Stimulated activated CD4-positive, alpha-beta T cell treated with anti-CD3 and anti-CD28 coated beads, TNF-alpha, amount 100 ng/mL, for 48 hours (primary cell): ENCODE results near the gene NCAPD2.
A peak's percentile ranks its signal among the peaks of the same experiment; 100 is the strongest.
"Not testable (repeated sequence)": the region's sequence is repeated elsewhere in the genome, so short reads cannot be mapped to it uniquely, and the experiment has no call there.

Source experiments
- DNase-seq, 3 donors: peaks; one replicate each; pipeline ENCODE4 v3.0.0-alpha.2; 2020; ENCODE audit warnings: low read depth in 3 of 3

Gene NCAPD2

DNA sequence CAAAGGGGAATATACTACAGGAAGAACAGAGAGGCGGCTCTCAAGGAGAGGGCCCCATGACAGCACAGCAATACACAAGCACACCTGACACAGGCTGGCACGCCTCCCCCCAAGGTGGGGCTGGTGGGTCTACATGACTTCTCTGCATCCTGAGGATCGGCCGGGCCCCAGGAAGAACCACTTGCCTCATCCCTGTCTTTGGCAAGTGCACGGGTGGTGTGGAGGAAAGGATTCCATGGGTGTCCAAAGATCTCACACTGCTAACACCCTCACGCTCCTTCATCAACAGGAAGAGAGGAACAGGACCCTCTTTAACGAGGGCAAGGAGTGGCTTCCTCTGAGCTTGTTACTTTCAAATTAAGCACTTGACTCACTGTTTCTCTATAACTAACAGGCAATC, 30.7 kb upstream of the NCAPD2 start:
- no peak for DNase-seq

DNA sequence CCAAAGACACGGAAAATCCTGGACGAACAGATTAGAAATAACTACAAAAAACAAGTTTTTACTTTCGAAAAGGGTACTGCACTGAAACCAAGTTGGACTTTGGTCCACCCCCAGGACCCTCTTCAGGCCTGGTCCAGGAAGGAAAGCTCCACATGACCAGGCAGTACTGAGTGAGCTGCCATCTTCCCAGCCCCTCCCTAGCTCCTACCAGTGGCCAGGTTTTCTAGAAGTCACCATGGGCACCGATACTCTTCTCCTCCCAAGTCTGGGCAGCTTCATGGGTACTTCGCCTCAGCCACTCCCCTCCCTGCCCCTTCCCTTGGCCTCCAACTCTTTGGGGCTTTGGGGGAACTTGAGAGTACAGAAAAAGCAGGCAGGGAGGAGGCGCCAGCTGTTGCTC, 30.0 kb upstream of the NCAPD2 start:
- no peak for DNase-seq

DNA sequence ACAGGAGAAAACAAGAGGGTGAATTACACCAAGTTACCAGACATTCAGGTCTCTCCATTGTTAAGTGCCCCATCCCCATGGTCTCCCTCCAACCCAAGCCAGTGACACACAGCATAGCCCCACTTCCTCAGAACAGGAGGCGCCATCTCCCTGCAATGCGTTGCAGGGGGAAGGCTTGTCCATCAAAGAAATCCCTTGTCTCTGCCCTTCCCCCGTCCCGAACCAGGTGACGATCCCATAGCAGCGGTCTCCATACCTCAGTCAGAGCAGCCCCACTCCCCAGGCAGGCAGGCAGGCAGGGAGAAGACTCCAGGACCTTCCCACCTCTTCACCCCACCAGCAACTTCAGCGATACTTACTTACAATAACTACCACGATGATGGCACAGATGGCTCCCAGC, 29.4 kb upstream of the NCAPD2 start:
- no peak for DNase-seq

DNA sequence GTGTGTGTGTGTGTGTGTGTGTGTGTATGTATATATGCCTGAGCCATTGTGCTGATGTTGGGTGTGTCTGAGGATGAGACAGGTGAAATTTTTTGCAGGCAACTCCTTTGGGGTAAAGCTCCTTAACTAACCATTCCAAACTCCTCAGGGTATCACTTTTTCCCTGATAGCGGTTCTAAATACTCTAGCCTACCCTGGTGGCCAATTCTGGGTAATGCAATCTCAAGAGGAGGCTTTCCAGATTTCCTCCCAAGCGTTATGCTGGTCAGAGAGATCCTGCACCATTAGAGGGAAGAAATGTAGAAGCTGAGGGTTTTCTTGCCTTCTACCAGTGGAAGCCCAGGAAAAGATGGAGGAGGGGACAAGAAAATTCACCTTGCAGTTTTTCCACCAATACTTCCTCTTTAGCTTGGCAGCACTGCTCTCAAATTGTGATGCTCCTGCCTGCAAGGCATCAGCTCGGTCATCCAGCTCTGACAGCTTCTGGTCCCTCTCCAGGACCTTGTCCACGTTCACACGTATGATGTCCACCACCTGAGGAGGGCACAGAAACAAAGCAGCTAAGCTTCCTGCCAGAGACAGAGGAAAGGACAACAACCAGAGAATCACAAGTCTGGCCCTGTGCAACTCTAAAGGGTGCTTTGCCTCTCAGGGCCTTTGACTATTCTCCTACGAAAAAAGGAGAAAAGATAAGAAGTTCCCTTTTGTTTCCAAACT, 28.3 kb upstream of the NCAPD2 start:
- DNase-seq = no peak

DNA sequence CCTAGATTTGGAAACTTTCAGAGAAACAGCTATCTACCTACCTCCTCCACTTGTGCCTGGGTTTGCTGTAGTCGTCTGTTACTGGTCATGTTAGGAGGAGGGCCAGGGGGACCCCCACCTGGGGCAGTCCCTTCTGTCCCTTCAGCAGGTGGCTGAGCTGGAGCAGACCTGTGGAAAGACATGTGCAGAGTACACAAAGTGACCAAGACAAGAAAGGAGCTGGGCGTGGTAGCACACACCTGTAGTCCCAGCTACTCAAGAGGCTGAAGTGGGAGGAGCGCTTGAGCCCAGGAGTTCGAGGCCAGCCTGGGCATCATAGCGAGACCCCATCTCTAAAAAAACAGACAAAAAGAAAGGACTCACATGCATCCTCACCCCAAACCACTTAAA, 27.7 kb upstream of the NCAPD2 start:
- DNase-seq = no peak

DNA sequence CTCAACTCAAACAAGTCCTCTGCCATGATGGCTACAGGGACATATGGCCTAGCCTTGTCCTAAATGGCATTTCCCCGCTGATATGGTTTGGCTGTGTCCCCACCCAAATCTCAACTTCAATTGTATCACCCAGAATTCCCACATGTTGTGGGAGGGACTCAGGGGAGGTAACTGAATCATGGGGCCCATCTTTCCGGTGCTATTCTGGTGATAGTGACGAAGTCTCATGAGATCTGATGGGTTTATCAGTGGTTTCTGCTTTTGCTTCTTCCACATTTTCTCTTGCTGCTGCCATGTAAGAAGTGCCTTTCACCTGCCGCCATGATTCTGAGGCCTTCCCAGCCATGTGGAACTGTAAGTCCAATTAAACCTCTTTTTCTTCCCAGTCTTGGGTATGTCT, 27.2 kb upstream of the NCAPD2 start:
- DNase-seq = not testable (repeated sequence)

DNA sequence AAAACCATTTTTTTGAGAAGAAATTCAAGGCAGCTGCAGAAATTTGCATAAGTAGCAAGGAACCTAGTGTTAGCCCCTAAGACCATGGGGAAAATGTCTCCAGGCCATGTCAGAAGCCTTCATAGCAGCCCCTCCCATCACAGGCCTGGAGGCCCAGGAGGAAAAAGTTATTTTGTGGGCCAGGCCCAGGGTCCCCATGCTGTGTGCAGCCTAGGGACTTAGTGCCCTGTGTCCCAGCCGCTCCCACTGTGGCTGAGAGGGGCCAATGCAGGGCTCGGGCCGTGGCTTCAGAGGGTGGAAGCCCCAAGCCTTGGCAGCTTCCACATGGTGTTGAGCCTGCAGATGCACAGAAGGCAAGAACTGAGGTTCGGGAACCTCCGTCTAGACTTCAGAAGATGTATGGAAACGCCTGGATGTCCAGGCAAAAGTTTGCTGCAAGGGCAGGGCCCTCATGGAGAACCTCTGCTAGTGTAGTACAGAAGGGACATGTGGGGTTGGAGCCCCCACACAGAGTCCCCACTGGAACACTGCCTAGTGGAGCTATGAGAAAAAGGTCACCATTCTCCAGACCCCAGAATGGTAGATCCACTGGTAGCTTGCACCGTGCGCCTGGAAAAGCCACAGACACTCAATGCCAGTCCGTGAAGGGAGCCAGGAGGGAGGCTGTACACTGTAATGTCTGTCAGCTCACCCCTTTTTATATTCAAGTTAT, 26.2 kb upstream of the NCAPD2 start:
- DNase-seq = not testable (repeated sequence)

DNA sequence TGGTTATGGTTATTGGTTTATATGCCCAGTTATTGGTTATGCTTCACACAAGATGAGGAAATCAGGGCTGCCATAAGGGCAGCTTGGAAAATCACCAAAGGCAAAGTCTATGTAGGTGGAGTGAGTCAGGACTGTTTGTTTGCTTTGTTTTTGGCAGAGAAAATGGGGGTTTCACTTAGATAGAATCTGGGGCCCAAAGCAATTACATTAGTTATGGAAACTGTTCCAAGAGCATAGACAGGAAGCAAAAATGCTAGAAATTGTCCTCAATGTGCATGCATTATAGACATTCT, 25.7 kb upstream of the NCAPD2 start:
- DNase-seq = no peak

DNA sequence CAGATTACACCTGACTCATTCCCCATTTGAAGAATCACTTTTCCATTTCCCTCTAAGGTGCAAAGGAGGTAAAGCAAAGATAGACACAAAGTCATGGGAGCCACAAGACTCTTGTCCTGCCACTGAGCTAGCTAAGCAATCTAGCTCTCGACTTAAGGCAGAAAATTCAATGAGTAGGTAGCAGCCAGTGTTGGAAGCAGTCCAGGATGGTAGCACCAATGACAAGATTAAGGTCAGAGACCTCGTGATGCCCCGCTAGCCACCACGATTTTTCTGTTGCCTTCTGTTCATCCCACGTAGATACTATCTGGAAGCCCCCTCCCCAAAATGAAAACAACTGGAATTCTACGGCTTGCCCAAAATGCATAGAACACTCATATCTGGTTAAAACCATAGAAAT, 24.8 kb upstream of the NCAPD2 start:
- DNase-seq = no peak

DNA sequence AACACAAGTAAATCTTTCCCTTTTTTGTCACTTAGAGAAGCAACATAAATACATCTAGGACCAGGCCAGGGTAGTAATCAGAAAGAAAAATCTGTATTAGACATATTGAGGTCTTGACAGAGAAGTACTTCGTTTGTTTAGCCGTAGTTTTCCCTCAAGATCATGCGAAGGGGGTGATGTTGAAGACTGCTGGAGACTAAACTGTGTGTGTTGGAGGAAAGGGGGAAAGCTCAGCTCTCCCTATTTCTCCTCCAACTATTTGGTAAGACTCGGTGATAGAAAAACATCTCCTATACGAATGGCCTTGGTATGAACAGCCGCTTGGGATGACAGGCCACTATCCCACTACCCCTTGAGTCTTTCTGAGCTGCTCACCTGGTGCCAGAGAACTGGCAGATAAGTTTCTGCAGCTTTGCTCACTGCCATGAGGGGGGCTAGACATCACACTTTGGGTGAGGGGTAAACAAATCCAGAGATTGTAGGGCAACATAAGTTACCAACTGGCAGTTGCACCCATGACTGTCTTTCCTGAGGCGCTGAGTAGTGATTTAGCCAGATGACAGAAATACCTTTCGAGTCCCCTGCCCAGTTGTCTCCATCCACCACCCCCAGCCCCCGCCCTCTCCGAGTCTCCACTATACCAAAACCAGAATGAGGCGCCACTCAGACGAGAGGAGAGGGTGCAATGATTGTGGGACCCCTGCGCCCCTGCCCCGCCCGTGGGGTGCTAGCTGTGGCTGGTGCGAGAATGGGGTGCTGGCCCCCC, 24.1 kb upstream of the NCAPD2 start:
- DNase-seq = no peak

DNA sequence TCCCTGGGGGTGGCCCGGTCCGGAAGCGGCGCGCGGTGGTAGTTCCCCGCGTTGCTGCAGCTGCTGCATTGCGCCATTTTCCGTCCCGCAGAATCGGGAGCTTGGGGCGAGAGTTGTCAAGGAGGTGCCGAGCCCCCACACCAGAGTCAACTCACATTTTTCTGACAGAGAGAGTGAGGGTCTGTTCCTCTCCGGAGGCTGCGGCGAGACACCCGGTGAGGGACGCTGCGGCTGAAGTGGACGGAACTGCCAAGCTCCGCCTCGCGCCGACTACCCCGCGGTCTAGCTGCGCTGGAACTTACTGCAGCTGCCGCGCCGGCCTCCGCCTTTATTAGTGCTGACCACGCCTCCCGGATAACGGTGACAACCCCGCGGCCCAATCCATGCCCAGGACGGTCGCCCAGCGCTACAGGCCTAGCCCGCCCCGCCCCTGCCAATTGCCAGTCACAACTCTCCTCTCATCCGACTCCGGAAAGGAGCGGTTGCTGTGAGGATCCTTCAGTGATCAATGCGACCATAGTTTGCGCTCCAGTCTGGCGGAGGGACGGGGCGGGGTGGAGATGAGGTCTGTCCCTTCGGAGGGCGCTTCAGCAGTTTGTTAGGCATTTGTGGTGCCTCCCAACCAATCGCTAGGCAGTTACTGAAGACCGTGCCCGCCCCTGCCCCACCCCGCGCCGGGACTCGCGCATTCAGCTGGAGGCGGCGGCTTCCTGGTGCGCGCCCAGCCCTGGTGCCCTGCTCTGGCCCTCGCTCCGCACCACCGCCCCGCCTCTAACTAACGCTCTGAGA, 23.3 kb upstream of the NCAPD2 start, which contains the start of gene VAMP1:
VAMP1 (minus strand) TSS at position 303 of the 789 bp plus-strand sequence; CDS start at position 157, 146 bp downstream.
- DNase-seq = peak; percentile 96 to 98 (median 96)

DNA sequence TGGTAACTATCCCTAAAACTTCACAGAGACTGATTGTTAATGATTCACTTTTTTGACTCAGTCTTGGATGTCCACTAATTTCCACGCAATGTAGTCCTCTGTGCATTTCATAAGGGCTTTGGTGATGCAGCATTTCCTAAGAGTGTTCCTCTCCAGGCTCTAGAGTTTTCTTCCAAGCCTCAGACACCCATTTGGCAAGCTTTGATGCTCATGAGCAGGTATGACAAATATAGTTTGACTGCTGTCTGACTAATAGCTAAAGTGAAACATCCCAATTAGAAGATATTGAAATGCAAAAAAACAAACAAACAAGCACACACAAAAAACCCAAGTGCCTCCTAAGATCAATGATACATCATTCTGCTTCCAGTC, 21.9 kb upstream of the NCAPD2 start:
- no peak for DNase-seq

DNA sequence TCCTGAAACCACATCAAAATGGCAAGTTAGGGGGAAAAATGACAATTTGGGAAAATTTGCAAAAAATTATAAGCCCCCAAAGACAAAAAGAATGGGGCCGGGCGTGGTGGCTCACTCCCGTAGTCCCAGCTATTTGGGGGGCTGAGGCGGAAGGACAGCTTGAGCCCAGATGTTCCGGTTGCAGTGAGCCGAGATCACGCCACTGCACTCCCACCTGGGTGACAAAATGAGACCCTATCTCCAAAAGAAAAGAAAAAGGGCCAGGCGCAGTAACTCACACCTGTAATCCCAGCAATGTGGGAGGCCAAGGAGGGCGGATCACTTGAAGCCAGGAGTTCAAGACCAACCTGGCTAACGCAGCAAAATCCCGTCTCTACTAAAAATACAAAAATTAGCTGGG, 21.4 kb upstream of the NCAPD2 start:
- no peak for DNase-seq

DNA sequence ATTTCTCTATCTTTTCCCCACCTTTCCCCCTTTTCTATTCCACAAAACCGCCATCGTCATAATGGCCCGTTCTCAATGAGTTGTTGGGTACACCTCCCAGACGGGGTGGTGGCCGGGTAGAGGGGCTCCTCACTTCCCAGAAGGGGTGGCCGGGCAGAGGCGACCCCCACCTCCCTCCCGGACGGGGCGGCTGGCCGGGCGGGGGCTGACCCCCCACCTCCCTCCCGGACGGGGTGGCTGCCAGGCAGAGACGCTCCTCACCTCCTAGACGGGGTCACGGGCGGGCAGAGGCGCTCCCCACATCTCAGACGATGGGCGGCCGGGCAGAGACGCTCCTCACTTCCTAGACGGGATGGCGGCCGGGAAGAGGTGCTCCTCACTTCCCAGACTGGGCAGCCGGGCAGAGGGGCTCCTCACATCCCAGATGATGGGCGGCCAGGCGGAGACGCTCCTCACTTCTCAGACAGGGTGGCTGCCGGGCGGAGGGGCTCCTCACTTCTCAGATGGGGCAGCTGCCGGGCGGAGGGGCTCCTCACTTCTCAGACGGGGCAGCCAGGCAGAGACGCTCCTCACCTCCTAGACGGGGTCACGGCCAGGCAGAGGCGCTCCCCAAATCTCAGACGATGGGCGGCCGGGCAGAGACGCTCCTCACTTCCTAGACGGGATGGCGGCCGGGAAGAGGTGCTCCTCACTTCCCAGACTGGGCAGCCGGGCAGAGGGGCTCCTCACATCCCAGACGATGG, 18.5 kb upstream of the NCAPD2 start:
- not testable (repeated sequence) for DNase-seq

DNA sequence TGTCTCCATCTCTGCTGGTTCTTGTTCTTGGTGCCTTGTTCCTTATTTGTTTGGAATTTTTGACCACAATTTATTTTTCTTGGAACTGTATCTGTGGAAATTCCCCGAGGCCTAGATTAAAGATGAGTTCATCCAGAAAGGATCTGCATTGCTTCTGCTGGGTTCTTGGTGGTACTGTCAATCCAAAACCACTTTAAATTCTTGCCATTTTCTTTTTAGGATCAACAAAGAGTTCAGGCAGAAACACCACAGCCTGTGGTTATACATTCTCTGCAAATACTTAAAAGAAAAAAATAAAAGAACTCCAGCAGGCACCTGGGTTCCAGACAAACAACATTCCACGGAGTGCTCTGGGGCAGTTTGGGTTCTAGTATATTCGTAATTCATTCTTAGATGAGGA, 17.4 kb upstream of the NCAPD2 start:
- DNase-seq = no peak

DNA sequence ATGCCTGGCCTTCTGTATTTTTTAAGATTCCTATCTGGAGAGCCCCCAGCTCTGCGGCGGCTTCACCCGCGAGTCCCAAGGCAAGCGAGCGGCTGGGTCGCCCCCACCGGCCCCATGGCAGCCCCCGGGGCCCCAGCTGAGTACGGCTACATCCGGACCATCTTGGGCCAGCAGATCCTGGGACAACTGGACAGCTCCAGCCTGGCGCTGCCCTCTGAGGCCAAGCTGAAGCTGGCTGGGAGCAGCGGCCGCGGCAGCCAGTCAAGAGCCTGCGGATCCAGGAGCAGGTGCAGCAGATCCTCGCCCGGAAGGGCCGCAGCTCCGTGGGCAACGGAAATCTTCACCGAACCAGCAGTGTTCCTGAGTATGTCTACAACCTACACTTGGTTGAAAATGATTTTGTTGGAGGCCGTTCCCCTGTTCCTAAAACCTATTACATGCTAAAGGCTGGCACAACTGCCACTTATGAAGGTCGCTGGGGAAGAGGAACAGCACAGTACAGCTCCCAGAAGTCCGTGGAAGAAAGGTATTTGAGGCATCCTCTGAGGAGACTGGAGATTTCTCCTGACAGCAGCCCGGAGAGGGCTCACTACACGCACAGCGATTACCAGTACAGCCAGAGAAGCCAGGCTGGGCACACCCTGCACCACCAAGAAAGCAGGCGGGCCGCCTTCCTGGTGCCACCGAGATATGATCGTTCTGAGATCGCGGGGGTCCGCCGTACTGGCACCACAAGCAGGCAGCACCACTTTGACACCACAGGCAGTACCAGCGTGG, 16.1 kb upstream of the NCAPD2 start:
- not testable (repeated sequence) for DNase-seq

DNA sequence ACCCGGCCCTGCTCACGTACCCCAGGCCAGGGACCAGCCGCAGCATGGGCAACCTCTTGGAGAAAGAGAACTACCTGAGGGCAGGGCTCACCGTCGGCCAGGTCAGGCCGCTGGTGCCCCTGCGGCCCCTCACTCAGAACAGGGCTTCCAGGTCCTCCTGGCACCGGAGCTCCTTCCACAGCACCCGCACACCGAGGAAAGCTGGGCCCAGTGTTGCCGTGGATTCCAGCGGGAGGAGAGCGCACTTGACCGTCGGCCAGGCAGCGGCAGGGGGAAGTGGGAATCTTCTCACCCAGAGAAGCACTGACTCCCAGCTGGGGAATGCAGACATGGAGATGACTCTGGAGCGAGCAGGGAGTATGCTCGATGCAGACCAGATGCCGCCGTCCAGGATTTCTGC, 15.5 kb upstream of the NCAPD2 start:
- no peak for DNase-seq

DNA sequence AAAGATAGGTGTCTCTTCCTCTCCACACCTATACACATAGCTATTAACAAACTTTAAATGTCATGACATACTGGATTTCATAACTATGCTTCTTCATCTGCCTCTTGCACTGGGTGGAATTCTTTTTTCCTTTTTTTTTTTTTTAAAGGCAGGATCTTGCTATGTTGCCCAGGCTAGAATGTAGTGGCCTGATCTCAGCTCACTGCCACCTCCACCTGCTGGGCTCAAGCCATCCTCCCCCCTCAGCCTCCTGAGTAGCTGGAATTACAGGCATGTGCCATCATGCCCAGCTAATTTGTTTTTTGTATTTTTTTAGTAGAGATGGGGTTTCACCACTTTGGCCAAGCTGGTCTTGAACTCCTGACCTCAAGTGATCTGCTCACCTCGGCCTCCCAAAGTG, 5.7 kb upstream of the NCAPD2 start:
- DNase-seq = no peak

DNA sequence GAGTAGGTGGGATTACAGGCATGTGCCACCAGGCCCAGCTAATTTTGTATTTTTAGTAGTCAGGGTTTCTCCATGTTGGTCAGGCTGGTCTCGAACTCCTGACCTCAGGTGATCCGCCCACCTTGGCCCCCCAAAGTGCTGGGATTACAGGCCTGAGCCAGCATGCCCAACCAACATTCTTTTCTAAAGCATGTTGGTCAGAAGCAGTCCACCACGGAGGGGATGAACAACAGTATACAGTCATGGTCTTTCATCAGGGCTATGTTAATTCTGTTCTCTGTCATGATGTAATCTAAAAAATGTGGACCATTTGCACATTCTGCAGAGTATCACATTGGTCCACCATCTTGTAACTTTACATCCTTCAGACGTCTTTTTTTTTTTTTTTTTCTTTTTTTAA, 4.5 kb upstream of the NCAPD2 start:
- no peak for DNase-seq

DNA sequence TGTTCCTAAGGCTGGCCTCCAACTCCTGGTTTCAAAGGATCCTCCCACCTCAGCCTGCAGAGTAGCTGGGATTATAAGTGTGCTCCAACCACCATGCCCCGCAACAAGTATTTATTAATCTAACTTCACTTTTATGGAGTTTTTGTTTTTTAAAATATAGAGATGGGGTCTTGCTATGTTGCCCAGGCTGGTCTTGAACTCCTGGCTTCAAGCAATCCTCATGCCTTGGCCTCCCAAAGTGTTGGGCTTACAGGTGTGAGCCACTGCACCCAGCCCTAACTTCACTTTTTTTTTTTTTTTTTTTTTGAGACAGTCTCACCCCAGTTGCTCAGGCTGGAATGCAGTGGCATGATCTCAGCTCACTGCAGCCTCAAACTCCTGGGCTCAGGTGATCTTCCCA, 3.2 kb upstream of the NCAPD2 start:
- not testable (repeated sequence) for DNase-seq
